Testis (tissue), 2 donors: Measurements from ENCODE around the gene PLCL1.

Source experiments
- CTCF ChIP-seq, 3 experiments: fragments of 450-650 bp in 2 of 3; fragments of 200-600 bp in 1 of 3; sonication (generic) in 1 of 3; IDR thresholded peaks; one replicate each; pipeline ENCODE4 v1.5.1; 2016 to 2019; ENCODE audit warnings: antibody characterized with exemption in 3 of 3, mild to moderate bottlenecking in 2 of 3, moderate library complexity in 1 of 3
- POLR2A ChIP-seq: fragments of 450-650 bp; IDR thresholded peaks from one replicate; pipeline ENCODE4 v1.6.1; 2017; ENCODE audit warnings: antibody characterized with exemption, mild to moderate bottlenecking, moderate library complexity

- TF ChIP-seq CTCF (IDR thresholded peaks at IDR 0.05) (no peak), POLR2A (no peak)
Observed at GRCh38 chr2:197958592-197959150, 154.3 kb downstream of the PLCL1 start.
